H7 (cell line): ENCODE results near the gene CPTP. TPM values are rescaled to one million over a fixed set of nuclear protein-coding genes. Genes with fewer than 3 reads are reported as not detected.
"Not testable (repeated sequence)": the region's sequence is repeated elsewhere in the genome, so short reads cannot be mapped to it uniquely, and the experiment has no call there.

Experiments used
- DNase-seq: peaks from one replicate; pipeline ENCODE4 v3.0.0; 2012
- H3K27me3 ChIP-seq: 2 replicates; pipeline ENCODE4 v1.6.0; 2011; ENCODE audit warnings: mild to moderate bottlenecking, low read length; ENCODE audit not compliant: control insufficient read depth, insufficient read depth
- H3K36me3 ChIP-seq: replicated peaks from 2 replicates; pipeline ENCODE4 v1.5.1; 2011; ENCODE audit warnings: low read length; ENCODE audit not compliant: control insufficient read depth, insufficient read depth
- H3K4me3 ChIP-seq: 2 replicates; pipeline ENCODE4 v1.5.1; 2011; ENCODE audit warnings: low read depth, mild to moderate bottlenecking, control low read depth, low read length, moderate library complexity; ENCODE audit not compliant: insufficient read depth
- total RNA-seq: library from RNA; depleted of rRNA; stranded (reverse); fragments of >200 nt; shearing (Covaris generic); gene quantifications from 2 replicates; pipeline ENCODE4 v1.2.3, GENCODE V29; 2014

CPTP gene
- total RNA-seq, 1 experiment from 2014 or later, result 27.7 TPM

- Histone ChIP-seq H3K27me3 (peaks cover 12% of the 10 kb centered on the region), H3K36me3 (no peaks in the 10 kb centered on the region), H3K4me3 (no peak overlapping the region)
- no peak for DNase-seq
These were observed 34.7 kb downstream of the CPTP start for GRCh38 chr1:1359308-1359663.

- Histone ChIP-seq H3K4me3 (no peak overlapping the region), H3K27me3 (peaks cover 7% of the 10 kb centered on the region), H3K36me3 (no peaks in the 10 kb centered on the region)
- DNase-seq, result peak; percentile 73
These were observed 35.3 kb downstream of the CPTP start for GRCh38 chr1:1359664-1360468.

GRCh38 chr1:1360506-1361169, 36.0 kb downstream of the CPTP start:
- peak; percentile 78 for DNase-seq
- no peaks in the 10 kb centered on the region for H3K27me3 ChIP-seq
- no peak overlapping the region for H3K4me3 ChIP-seq
- no peaks in the 10 kb centered on the region for H3K36me3 ChIP-seq

- H3K36me3 ChIP-seq, result no peaks in the 10 kb centered on the region
- no peak overlapping the region for H3K4me3 ChIP-seq
- no peaks in the 10 kb centered on the region for H3K27me3 ChIP-seq
- peak; percentile 64 for DNase-seq
These were observed 36.8 kb downstream of the CPTP start for GRCh38 chr1:1361233-1361981.

GRCh38 chr1:1361982-1362423, 37.4 kb downstream of the CPTP start:
- Histone ChIP-seq H3K4me3 (no peak overlapping the region), H3K36me3 (no peaks in the 10 kb centered on the region), H3K27me3 (no peaks in the 10 kb centered on the region)
- DNase-seq, result peak; percentile 80

- Histone ChIP-seq H3K4me3 (no peak overlapping the region), H3K36me3 (no peaks in the 10 kb centered on the region), H3K27me3 (no peaks in the 10 kb centered on the region)
- DNase-seq, result no peak
These were observed 39.7 kb downstream of the CPTP start for GRCh38 chr1:1364266-1364665.

- Histone ChIP-seq H3K27me3 (no peaks in the 10 kb centered on the region), H3K36me3 (no peaks in the 10 kb centered on the region), H3K4me3 (no peak overlapping the region)
- DNase-seq, result no peak
These were observed 41.5 kb downstream of the CPTP start for GRCh38 chr1:1365875-1366698.

GRCh38 chr1:1366699-1367066, 42.1 kb downstream of the CPTP start:
- DNase-seq, result no peak
- Histone ChIP-seq H3K27me3 (no peaks in the 10 kb centered on the region), H3K4me3 (no peak overlapping the region), H3K36me3 (no peaks in the 10 kb centered on the region)

GRCh38 chr1:1367315-1367714, 42.7 kb downstream of the CPTP start:
- Histone ChIP-seq H3K4me3 (no peak overlapping the region), H3K36me3 (no peaks in the 10 kb centered on the region), H3K27me3 (no peaks in the 10 kb centered on the region)
- DNase-seq, result no peak

GRCh38 chr1:1370094-1370493, 45.5 kb downstream of the CPTP start:
- not testable (repeated sequence) for H3K27me3 ChIP-seq, H3K4me3 ChIP-seq, H3K36me3 ChIP-seq, DNase-seq

GRCh38 chr1:1370771-1371300, 46.2 kb downstream of the CPTP start:
- Histone ChIP-seq H3K36me3 (peaks cover 2% of the 10 kb centered on the region), H3K27me3 (no peaks in the 10 kb centered on the region), H3K4me3 (no peak overlapping the region)
- no peak for DNase-seq

GRCh38 chr1:1371364-1371745, 46.8 kb downstream of the CPTP start:
- H3K4me3 ChIP-seq, result no peak overlapping the region
- DNase-seq, result no peak
- peaks cover 2% of the 10 kb centered on the region for H3K36me3 ChIP-seq
- H3K27me3 ChIP-seq, result no peaks in the 10 kb centered on the region

GRCh38 chr1:1371746-1372711, 47.4 kb downstream of the CPTP start:
- peaks cover 2% of the 10 kb centered on the region for H3K36me3 ChIP-seq
- DNase-seq, result peak; percentile 99
- H3K27me3 ChIP-seq, result no peaks in the 10 kb centered on the region
- no peak overlapping the region for H3K4me3 ChIP-seq
